KBM-7 (cell line): ENCODE results near the gene GTF3C5.

Source experiments
- DNase-seq: peaks from one replicate; pipeline ENCODE4 v3.0.0-alpha.2; 2015
- in situ Hi-C: fragments of 300-500 bp; cut with MboI; formaldehyde crosslinking; loops from 2 replicates; pipeline ENCODE4 v1.14.3; 2020; ENCODE audit warnings: low sequenced_read_pairs, low pct_unique_long_range_greater_than_20kb, mixed read lengths

The GTF3C5 gene

GRCh38 chr9:133100506-133101355 lies 69.9 kb downstream of the GTF3C5 start:
- in situ Hi-C loops = no loop called here

GRCh38 chr9:133101356-133102189 lies 70.8 kb downstream of the GTF3C5 start:
- in situ Hi-C loops = no loop called here
- no peak for DNase-seq

More at GRCh38 chr9:133100506-133101355, 69.9 kb downstream of the GTF3C5 start:
- DNase-seq = no peak

- DNase-seq = no peak
- in situ Hi-C loops = no loop called here
Observed at GRCh38 chr9:133102190-133103021, 71.6 kb downstream of the GTF3C5 start.

- DNase-seq = peak; percentile 36
- in situ Hi-C loops = no loop called here
Observed at GRCh38 chr9:133103183-133103986, 72.6 kb downstream of the GTF3C5 start.

GRCh38 chr9:133103987-133104505 lies 73.2 kb downstream of the GTF3C5 start:
- in situ Hi-C loops = no loop called here

GRCh38 chr9:133104718-133105460 lies 74.1 kb downstream of the GTF3C5 start:
- in situ Hi-C loops = no loop called here
- no peak for DNase-seq

More at GRCh38 chr9:133103987-133104505, 73.2 kb downstream of the GTF3C5 start:
- no peak for DNase-seq

GRCh38 chr9:133105461-133105770 lies 74.6 kb downstream of the GTF3C5 start:
- no peak for DNase-seq
- in situ Hi-C loops = no loop called here

GRCh38 chr9:133106511-133107244 lies 75.9 kb downstream of the GTF3C5 start:
- DNase-seq = no peak
- in situ Hi-C loops = no loop called here

- in situ Hi-C loops = no loop called here
- no peak for DNase-seq
Observed at GRCh38 chr9:133107245-133107722, 76.5 kb downstream of the GTF3C5 start.
